Vagina (tissue), 2 donors: ENCODE data around the gene LYPD1.

Experiments used
- POLR2A ChIP-seq, 2 donors: fragments of 450-650 bp; IDR thresholded peaks; one replicate each; pipeline ENCODE4 v1.6.1; 2017; ENCODE audit warnings: antibody characterized with exemption in 2 of 2, mild to moderate bottlenecking in 2 of 2, moderate library complexity in 2 of 2
- TF ChIP-seq, protein P1 (sequence below), 3 experiments: fragments of 450-650 bp in 2 of 3; fragments of 200-600 bp in 1 of 3; sonication (generic) in 1 of 3; IDR thresholded peaks; one replicate each; pipeline ENCODE4 v1.5.1; 2017 to 2019; ENCODE audit warnings: antibody characterized with exemption in 3 of 3, mild to moderate bottlenecking in 2 of 3, moderate library complexity in 2 of 3

DNA sequence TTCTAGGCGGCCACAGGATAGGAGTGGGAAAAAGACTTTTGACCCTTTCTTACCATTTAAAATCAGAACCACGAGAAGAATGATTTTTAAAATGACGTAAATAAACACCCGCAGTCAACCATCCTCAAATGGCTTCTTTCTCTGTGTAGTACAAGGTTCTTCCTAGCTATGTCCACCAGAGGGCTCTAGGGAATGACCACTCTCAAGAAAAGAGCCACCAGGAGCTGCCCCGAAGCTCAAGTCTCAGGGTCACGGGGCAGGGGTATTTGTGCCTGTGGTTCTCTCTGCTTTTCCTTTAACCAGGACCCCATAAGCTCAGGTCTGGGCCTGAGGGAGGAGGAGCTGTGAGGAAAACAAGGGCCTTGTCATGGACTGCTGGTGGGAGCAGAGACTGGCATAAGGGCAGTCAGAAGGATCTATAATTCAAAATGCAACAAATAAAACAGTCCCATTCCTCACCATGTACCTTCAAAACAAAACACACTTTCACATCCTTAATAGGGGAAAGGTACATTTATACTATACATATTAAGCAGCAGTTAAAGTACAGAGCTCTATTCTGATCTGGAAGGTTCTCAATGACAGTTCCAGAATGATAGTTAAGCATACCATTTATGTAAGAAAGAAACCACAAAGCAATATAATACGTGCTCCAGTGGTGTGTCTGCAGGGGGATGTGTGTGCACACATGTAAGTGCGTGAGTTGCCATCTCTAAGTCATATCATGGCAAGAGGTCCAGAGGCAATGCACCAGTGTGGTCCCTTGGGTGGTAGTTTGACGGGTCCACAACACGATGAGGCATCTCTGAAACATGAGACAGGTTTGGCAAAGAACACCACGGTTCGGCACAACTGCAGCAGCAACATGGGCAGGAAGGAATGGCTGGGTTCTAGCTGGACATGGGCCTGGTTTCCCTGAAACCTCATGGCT is 18.6 kb downstream of the LYPD1 start:
- TF ChIP-seq, protein P1, sequence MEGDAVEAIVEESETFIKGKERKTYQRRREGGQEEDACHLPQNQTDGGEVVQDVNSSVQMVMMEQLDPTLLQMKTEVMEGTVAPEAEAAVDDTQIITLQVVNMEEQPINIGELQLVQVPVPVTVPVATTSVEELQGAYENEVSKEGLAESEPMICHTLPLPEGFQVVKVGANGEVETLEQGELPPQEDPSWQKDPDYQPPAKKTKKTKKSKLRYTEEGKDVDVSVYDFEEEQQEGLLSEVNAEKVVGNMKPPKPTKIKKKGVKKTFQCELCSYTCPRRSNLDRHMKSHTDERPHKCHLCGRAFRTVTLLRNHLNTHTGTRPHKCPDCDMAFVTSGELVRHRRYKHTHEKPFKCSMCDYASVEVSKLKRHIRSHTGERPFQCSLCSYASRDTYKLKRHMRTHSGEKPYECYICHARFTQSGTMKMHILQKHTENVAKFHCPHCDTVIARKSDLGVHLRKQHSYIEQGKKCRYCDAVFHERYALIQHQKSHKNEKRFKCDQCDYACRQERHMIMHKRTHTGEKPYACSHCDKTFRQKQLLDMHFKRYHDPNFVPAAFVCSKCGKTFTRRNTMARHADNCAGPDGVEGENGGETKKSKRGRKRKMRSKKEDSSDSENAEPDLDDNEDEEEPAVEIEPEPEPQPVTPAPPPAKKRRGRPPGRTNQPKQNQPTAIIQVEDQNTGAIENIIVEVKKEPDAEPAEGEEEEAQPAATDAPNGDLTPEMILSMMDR (IDR thresholded peaks at IDR 0.05): no peak
- TF ChIP-seq POLR2A (IDR thresholded peaks at IDR 0.05): no peak
